Vagina (tissue), 2 donors: ENCODE results near the gene CSRNP2.

Source experiments
- POLR2A ChIP-seq, 2 donors: fragments of 450-650 bp; IDR thresholded peaks; one replicate each; pipeline ENCODE4 v1.6.1; 2017; ENCODE audit warnings: antibody characterized with exemption in 2 of 2, mild to moderate bottlenecking in 2 of 2, moderate library complexity in 2 of 2
- POLR2AphosphoS5 ChIP-seq, 2 donors: sonication (generic); formaldehyde crosslinking; IDR thresholded peaks; one replicate each; pipeline ENCODE4 v1.9.0; 2017; ENCODE audit warnings: antibody characterized with exemption in 2 of 2, mild to moderate bottlenecking in 2 of 2, low read depth in 1 of 2; ENCODE audit not compliant: insufficient read depth in 1 of 2

DNA sequence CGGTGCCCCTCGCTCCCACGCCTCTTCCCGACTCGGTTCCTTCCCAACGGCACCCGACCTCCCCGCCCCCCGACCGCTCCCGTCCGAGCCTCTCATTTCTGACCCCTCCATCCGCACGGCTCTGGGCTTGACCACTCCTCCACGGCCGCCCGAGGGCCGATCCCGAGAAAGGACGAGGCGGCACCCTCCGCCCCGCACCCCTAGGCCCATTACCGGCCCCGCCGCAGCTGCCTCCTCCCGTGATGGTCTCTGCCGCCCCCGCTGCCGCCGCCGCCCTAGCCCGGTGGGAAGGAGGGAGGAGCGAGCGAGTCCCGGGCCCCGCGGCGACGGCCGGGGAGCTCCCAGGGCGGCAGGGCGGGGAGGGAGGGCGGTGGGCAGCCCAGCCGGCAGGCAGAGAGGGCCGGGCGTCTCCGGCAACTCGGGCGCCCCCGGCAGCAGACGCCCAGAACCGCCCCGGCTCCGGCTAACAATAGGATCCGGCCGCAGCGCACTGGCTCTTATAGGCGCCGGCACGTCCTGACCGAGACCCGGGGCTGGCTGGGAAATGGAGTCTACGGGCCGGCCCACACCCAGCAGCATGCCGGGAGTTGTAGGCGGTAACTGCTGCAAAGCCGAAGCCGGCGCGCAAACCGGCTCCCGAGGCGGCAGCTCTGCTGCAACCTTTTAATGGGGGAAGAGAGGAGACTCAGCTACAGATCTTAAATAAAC is at the start of gene CSRNP2:
- TF ChIP-seq POLR2A (IDR thresholded peaks at IDR 0.05) (peak; percentile 90 to 99), POLR2AphosphoS5 (IDR thresholded peaks at IDR 0.05; ENCODE audit: insufficient read depth in 1 of 2, low read depth in 1 of 2) (peak; percentile 90 to 98)
